Measurements from ENCODE around the gene SPATA21.
"Not testable (repeated sequence)": the region's sequence is repeated elsewhere in the genome, so short reads cannot be mapped to it uniquely, and the experiment has no call there.

SPATA21 gene

DNA sequence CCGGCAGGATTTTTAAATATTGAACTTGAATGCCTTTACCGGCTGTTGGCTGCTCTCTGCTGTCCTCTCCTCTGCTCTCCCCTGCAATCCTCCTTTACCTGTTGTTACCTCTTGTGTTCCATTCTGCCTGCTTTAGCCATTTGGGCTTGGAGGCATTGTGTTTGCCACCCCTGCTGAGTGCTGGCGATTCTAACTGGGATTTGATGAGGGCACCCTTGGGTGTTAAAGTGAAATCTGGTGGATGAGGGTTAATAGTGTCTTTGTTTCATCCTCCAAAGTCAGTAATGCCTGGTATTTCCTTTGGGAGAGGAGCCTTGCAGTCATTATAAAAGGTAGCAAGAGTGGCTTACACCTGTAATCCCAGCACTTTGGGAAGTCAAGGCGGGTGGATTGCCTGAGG, 60.3 kb downstream of the SPATA21 start:
- no peak for DNase-seq

DNA sequence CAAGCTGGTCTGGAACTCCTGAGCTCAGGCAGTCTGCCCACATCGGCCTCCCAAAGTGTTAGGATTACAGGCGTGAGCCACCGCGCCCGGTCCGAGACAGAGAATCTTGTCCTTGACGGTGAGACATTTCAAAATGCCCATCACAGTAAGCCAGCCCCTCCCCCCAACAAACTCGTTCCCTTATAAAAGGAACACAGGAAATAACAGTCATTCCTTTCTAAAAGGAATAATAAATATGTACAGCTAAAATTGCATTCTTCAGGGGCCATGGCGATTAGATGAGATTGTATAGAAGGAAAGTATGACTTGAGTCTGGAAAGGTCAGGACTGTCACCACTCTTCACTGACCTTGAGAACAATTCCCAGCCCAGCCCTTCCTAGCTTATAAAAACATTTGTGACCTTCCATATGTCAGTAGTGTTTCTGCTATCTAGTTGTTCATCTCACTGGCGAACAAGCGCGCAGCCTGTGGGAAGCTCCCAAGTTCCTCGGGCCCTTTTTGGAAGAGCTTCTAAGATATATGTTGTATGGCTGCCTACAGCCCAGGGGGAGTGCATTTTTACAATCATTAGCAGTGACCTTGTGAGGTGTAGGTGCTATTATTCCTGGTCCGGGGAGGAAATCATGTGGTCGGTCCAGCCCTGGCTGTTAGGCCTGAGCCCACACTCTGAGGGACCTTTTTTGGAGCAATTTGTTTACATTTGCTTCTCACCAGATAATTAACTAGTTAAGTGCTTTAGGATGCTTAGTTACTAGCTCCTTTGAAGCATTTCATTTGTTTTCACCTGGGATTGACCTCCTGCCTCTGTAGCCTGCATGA, 61.5 kb downstream of the SPATA21 start:
- no peak for DNase-seq

DNA sequence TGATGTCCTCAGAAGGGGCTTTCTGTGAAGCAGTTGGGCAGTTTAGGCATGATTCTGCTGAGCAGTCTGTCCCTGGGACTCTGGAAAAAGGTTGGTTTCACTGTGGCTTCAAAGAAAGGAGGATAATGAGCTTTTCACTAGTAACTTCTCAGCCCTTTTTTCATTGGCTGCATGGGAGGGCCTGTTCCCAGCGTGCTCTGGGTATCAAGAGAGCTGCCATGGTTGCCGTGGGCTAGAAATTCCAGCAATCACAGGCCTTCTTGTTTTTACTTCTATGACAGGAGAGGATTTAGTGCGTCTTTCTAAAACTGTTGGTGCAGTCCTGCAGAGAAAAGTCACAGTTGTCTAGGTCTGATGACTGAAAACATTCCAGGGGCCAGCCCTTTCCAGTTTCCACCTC, 63.0 kb downstream of the SPATA21 start:
- DNase-seq: no peak

DNA sequence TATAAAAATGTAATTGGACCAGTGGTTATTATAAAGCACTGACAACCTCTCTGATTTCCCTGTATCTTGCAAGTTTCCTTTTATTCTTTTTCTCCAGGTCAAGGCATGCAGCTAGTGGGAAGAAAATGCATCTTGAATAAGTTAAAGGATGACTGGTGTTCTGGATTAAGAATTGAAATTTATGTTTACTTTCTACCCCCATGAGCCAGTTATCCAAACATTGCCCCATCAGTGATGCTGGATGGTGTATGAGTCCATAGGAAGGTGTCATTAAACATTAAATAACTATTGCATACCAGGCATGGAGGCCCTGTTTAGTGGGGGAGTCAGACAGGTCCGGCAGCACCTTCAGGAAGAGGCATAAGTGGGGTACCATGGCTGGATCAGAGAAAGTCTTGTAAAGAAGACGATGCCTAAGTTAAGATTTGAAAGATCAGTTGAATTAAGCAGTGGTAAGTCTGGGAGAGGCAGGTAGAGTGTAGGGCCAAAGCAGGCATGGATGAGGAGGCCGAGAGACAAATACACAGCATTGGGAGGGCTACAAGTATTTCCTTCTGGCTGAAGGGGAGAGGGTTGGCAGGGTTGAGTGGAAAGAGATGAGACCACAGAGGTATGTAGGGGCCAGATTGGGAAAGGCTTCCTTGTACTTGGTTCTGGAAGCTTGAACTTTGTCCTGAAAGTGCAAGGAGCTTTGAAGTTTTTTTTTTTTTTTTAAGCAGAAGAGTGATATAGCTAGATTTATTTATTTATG, 64.5 kb downstream of the SPATA21 start:
- no peak for DNase-seq

DNA sequence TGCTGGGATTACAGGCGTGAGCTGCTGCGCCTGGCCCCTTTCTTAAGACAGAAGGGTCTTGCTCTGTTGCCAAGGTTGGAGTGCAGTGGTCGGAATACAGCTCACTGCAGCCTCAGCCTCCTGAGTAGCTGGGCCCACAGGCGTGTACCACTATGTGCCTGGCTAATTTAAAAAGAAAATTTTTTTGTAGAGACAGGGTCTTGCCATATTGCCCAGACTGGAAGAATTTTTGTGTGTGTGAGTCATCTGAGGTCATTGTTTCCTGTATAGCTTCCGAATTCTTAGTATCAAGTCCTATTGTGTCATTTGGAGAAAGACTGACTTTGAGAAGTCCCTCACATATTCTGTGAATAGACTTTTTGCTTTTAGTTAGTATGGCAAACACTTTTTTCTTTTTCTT, 65.5 kb downstream of the SPATA21 start:
- no peak for DNase-seq

DNA sequence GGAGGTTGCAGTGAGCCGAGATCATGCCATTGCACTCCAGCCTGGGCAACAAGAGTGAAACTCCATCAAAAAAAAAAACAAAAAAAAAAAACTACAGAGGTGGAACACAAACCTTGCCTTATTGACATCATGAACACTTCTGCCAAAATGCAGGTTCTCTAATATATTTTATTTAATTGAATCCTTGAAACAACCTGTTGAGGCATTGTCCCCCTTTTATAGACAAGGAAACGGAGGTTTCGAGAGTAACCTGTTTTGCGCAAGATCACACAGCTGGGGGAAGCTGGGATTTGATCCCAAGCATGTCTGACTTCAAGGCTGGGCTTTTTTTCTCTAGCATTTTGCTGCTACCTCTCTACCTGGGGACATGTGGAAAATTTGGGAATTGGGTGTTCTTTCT, 67.4 kb downstream of the SPATA21 start:
- DNase-seq: no peak

DNA sequence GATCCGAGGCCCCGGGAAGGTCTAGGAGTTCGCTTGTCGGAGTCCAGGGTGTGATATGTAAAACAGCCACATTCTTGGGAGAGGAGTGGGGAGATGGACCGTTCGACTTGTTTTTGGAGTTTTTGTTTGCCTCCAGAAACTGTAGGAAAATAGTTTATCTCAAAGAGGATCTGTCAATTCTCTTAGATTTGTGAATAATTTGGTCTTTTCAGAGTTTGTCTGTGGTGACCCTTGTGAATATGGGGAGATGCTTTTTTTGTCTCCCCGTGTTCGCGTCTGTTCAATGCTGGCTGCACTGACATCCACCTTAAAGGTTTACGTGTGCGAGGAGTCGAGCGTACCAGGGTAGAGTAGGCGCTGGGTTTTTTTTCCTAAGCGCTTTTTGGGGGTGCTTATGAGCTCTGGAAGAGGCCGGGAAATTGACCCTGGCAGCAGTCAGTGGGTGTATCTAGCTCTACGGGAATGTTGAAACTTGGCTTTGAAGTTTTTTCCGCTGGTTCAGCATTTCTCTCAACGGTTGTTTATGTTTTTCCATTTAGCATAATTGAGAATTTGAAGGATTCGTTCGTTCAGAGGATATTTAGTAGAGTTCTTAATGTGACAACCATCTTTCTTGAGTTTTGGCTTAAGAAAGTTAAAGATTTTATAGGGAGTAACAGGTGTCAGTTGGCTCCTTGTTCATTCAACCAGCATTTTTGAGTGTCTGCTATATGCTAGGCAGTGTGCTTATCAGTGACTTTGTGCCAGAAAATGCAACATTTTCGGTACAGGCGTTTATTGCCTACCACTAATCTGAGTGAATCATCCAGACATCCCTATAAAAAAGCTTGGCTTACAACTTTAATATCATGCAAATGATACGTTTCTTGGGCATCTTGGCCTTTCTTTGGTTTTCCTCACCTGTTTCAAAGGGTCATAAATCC, 69.0 kb downstream of the SPATA21 start:
- no peak for DNase-seq

DNA sequence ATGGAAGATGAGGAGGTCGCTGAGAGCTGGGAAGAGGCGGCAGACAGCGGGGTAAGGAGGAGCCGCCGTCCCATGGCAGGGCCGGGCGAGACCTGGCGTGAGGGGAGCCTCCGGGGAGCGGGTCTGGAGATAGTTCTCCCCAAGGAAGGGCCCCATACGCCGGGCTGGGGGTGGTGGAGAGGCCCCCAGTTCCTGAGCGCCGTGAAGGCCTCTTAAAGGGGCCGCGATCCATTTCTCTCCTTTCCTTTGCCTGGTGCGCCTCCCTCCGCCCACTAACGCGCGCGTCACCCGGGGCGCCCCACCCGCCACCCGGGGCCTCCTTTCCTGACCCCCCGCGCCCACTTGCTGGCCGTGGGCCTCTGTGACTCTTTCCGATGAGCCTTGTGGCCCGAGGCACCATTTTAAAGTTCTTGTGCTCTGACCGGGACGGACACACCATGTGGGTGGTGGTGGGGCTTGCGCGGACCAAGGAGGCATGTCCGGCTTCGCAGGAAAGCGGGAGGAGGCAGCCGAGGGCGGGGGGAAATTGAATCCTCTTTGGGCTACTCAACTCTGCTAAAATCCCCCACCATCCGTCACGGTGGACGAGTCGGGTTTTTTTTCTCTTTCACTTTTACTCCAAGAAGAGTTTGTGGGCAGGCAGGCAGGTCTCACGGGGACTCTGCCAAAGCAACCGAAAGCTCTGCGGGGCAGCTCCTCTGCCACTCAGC, 69.8 kb downstream of the SPATA21 start:
- peak; percentile 88 for DNase-seq

DNA sequence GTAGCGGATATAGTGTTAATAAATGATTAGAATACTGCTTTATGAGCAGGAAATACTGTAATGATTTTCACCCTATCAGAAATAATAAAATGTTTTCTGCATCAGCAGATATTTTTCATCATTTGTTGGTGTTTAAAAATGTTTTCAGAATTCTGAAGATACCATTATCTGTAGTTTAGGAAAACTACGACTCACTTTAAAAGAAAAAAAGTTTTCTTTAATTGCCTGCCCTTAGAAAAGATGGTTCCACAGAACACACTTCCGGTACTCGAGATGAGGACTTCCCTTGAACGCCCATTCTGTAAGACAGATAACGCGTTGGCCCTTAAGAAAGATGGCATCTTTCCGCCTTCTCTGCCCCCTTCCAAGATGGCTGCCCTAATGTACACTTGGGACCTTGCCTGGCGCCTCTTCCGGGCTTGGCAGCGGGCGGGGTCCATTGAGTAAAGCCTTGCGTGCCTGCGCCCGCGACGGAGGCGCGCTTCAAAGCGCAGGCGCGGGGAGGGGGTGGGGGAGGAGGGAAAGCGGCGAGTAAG, 70.4 kb downstream of the SPATA21 start, which contains the start of gene SZRD1:
Gene SZRD1 (plus strand): TSS at position 521 of the 536 bp plus-strand sequence. CDS start 16 bp downstream, outside the sequence.
- DNase-seq: peak; percentile 99

DNA sequence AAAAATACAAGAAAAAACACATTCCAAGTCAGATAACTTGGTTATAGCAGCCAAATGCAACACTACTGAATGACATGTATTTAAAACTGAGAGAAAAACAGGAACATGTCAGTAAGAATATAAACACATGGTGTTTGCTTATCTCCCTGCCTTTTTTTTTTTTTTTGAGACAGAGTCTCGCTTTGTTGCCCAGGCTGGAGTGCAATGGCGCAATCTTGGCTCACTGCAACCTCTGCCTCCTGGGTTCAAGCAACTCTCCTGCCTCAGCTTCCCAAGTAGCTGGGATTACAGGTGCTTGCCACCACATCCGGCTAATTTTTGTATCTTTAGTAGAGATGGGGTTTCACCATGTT, 72.1 kb downstream of the SPATA21 start:
- not testable (repeated sequence) for DNase-seq

DNA sequence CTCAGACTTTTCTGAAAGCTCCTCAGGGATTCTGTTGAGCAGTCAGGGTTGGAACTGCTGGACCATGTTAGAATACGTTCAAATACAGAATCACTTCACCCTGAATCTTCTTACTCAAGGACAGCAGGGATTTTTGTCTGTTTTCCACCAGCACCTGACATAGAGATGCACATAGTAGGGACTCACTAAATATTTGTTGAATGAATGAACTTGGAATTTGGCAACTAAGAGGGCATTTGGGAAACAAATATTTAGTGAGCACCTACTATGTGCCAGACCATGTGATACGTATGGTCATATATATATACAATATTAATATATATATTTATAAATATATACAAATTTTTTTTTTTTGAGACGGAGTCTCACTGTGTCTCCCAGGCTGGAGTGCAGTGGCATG, 80.4 kb downstream of the SPATA21 start:
- DNase-seq: no peak

DNA sequence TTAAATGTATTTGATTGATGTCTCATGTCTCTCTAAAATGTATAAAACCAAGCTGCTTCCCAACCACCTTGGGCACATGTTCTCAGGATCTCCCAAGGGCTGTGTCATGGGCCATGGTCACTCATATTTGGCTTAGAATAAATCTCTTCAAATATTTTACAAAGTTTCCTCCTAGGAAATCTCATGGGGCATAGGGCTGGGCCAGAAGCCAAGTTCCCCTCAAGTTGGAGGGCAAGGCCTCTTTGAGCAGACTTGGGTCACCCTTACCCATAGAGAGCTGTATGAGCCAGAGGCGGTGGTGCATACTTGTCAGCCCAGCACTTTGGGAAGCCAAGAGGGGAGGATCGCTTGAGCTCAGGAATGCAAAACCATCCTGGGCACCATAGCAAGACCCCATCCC, 82.6 kb downstream of the SPATA21 start:
- DNase-seq: no peak

DNA sequence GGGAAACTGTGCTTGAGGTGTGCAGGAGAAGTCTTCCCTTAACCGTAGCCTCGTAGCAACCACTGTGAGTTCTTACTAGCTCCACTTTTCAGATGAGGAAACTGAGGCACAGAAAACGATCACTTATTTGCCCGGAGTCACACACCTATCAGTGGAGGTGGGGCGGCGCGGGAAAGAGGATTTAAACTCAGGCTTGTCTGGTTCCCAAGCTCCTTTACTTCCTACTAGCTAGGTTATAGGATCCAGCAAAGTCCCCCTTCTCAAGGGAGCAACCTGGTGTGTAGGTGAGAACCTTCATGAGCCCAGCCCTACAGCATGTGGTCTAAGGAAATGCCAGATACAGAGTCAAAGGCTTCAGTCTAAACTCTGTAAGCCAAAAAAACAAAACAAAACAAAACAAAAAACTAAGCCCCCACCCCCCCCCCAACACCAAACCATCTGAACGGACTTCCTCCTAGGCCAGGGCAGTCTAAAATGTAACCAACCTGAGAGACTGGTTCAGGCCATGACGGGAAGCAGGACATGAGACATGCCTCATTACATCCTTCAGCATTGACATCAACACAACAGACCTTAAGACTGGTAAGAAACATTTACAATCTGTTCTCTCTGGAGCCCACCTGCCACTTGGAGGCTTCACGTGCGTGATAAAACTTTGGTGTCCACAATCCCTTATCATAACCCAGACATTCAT, 84.2 kb downstream of the SPATA21 start:
- DNase-seq: no peak

DNA sequence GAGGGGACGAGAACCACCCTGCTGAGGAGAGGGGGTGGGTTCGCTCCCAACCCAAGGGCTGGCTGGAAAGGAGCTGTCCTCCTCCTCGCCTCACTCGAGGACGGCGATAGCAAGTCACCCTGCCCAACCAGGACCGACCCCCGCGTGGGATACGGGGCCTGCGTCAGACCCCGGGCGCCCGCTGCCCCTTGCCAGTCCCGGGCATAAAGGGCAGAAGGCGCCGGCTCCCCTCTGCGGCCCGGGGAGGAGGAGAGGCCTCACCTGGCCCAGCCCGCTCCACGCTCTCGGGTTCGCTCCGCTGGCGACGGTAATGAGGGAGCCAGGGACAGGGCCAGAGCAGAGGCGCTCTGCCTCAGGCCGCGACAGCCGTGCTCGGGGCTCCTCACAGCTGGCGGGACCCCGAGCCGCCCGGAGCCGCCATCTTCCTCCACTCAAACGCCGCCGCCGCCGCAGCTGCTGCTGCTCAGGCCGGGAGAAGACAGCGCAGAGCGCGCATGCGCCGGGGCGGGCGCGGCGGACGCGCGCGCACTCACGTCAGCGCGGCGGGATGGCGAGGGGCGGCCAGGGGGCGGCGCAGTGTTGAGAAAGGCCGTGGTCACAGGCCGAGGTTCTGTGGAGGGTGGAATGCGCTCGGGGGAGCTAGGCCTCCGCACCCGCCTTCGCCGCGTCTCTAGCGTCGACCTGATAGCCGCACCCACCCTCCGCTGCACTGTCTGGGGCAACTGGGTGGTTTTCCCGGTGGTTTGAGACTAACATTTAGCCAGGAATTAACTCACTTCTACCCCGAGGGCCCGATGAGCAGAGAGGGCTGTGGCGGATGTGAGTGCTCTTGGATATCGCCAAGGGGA, 85.0 kb downstream of the SPATA21 start, which contains the start of gene FBXO42:
Gene FBXO42 (minus strand): TSS at position 487 of the 848 bp plus-strand sequence. CDS start 37,062 bp downstream, outside the sequence.
- peak; percentile 97 for DNase-seq

DNA sequence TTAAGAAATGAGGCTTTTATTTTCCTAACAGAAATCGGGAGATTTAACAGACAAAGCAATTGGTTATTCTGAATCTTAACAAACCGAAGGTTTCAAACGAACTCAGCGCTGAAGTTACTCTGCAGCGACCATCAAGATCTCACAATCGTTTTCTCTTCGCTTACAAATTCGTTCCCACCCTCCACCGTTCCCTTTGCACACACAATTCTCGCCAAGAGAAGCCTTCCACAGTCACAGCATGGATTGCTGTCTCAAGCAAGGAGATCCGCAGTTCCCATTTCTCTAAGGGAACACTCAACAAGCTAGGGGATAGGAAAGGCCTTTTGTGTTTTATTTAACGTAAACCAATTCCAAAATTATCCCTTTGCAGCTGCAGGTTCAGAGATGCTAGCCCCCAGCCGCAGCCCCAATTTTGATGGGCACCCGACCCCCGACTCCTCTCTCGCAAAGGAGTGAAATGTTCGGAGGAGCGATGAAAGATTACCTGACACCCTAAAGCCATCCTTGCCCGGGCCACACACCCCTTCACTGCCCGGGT, 85.7 kb downstream of the SPATA21 start:
- DNase-seq: peak; percentile 57

DNA sequence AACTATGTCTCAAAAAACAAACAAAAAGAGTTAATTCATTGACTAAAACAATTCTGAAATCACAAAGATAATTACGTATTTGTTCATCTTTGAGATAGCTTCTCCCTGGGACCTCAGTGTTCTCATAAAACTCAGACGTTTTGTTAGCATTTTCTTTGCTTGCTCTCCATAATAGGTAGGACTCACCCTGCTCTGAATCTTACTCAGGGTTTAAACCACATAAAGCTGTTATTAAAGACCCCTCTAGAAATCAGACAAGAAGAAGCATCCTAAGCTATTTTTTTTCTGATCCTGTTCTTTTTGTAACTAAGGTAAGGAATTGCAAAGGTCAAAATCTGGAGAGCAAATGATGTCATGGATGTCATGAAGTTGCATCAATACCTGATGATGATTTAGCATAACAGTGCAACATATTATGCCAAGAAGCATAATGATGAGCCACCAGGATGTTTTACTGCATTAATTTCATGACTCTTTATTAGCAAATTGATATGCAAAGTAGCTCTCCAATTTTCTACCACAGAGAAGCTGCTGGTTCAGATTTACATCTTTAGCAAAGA, 87.3 kb downstream of the SPATA21 start:
- no peak for DNase-seq

Measured in islet precursor cell (in vitro differentiated cells).